ENCODE results near the gene MBL2.

DNA sequence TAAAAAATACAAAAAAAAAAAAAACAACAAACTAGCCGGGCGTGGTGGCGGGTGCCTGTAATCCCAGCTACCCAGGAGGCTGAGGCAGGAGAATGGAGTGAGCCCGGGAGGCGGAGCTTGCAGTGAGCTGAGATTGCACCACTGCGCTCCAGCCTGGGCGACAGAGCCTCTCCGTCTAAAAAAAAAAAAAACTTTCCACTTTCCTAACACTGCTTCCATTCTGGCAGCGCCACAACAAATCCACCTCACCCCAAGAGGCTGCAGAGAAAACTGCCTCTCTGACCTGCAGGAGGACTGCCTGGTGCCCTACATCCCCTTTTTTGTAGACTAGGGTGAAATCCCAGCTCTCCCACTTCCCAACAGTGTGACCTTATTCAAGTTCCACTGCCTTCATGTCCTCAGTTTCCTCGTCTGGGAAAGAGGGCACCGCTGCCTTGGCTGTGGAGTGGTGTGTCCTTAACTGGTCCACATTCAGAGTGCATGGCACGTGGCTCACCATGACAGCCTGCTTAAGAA is 2.6 kb upstream of the MBL2 start:
- TF ChIP-seq, protein P1, sequence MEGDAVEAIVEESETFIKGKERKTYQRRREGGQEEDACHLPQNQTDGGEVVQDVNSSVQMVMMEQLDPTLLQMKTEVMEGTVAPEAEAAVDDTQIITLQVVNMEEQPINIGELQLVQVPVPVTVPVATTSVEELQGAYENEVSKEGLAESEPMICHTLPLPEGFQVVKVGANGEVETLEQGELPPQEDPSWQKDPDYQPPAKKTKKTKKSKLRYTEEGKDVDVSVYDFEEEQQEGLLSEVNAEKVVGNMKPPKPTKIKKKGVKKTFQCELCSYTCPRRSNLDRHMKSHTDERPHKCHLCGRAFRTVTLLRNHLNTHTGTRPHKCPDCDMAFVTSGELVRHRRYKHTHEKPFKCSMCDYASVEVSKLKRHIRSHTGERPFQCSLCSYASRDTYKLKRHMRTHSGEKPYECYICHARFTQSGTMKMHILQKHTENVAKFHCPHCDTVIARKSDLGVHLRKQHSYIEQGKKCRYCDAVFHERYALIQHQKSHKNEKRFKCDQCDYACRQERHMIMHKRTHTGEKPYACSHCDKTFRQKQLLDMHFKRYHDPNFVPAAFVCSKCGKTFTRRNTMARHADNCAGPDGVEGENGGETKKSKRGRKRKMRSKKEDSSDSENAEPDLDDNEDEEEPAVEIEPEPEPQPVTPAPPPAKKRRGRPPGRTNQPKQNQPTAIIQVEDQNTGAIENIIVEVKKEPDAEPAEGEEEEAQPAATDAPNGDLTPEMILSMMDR (conservative IDR thresholded peaks at IDR 0.05) = no peak
- no peak for TF ChIP-seq EZH2 (IDR thresholded peaks at IDR 0.05; ENCODE audit: low read depth)
